ENCODE results near the gene EEF2K. TPM values are rescaled to one million over a fixed set of nuclear protein-coding genes. Genes with fewer than 3 reads are reported as not detected.

Gene EEF2K
- total RNA-seq, 2 donors from 2014 or later: 58.2 to 75.1 TPM

DNA sequence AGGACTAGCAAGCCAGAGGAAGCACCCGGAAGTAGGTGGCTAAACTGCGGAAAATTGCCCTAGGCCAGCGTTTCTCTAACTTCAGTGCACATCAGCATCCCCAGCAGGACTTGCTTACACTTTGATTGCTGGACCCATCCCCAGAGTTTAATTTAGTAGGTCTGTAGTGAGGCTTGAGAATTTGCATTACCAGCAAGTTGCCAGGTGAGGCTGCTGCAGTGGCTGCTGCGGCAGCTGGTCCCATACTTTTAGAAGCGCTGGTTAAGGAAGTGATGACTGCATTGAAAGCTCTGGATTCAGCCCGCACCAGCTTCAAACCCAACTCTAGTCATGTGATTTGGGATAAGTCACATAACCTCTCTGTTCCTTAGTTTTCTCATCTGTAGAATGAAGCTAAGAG is 4.2 kb downstream of the EEF2K start:
- H3K27me3 ChIP-seq (replicated peaks; ENCODE audit: insufficient read depth): no peaks in the 10 kb centered on the region
- no peaks in the 10 kb centered on the region for H3K36me3 ChIP-seq
- 74% methylated on average over 6 of the region's 6 CpGs for WGBS
- H3K27ac ChIP-seq: peak overlapping the region; percentile 90 to 91
- no peaks in the 10 kb centered on the region for H3K9me3 ChIP-seq
- intact Hi-C loops (cut with DNase I): loop anchor here (5.0 kb wide), 1 partner anchor 162 kb away; the partner anchor contains the start of gene CDR2
- no peak overlapping the region for H3K4me3 ChIP-seq
- TF ChIP-seq POLR2AphosphoS5 (IDR thresholded peaks at IDR 0.05) (no peak), POLR2A (IDR thresholded peaks at IDR 0.05) (no peak)
- TF ChIP-seq, protein P1, sequence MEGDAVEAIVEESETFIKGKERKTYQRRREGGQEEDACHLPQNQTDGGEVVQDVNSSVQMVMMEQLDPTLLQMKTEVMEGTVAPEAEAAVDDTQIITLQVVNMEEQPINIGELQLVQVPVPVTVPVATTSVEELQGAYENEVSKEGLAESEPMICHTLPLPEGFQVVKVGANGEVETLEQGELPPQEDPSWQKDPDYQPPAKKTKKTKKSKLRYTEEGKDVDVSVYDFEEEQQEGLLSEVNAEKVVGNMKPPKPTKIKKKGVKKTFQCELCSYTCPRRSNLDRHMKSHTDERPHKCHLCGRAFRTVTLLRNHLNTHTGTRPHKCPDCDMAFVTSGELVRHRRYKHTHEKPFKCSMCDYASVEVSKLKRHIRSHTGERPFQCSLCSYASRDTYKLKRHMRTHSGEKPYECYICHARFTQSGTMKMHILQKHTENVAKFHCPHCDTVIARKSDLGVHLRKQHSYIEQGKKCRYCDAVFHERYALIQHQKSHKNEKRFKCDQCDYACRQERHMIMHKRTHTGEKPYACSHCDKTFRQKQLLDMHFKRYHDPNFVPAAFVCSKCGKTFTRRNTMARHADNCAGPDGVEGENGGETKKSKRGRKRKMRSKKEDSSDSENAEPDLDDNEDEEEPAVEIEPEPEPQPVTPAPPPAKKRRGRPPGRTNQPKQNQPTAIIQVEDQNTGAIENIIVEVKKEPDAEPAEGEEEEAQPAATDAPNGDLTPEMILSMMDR (IDR thresholded peaks at IDR 0.05): no peak
- no peak for DNase-seq (ENCODE audit: low spot score)
- peaks cover 33% of the 10 kb centered on the region for H3K4me1 ChIP-seq (replicated peaks)

DNA sequence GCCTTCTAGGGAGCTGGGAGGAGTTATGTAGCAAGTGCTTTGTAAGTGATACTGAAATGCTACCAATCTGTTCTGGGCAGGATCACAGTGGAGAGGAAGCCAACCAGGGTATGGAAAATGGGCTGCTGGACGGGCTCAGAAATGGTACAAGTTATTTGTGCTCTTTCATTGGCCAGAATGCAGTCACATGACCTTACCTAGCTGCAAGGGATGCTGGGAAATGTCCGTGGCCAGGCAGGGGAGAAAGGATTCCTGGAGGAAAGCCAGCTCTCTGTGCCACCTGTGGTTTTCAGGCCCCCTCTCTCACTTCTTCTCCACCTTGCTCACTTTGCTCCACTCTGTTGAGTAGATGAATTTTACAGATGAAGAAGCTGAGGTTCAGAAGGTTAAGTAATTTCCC is 4.8 kb downstream of the EEF2K start:
- peak overlapping the region; percentile 90 to 91 for H3K27ac ChIP-seq
- H3K36me3 ChIP-seq: no peaks in the 10 kb centered on the region
- WGBS: 80% methylated on average over 2 of the region's 2 CpGs
- TF ChIP-seq, protein P1 (IDR thresholded peaks at IDR 0.05): no peak
- no peak for TF ChIP-seq POLR2AphosphoS5 (IDR thresholded peaks at IDR 0.05)
- no peak for TF ChIP-seq POLR2A (IDR thresholded peaks at IDR 0.05)
- no peaks in the 10 kb centered on the region for H3K9me3 ChIP-seq
- H3K4me1 ChIP-seq (replicated peaks): peaks cover 33% of the 10 kb centered on the region
- H3K4me3 ChIP-seq: no peak overlapping the region
- no peak for DNase-seq (ENCODE audit: low spot score)
- intact Hi-C loops (cut with DNase I): loop anchor here (5.0 kb wide), 1 partner anchor 161 kb away; the partner anchor contains the start of gene CDR2
- H3K27me3 ChIP-seq (replicated peaks; ENCODE audit: insufficient read depth): no peaks in the 10 kb centered on the region

DNA sequence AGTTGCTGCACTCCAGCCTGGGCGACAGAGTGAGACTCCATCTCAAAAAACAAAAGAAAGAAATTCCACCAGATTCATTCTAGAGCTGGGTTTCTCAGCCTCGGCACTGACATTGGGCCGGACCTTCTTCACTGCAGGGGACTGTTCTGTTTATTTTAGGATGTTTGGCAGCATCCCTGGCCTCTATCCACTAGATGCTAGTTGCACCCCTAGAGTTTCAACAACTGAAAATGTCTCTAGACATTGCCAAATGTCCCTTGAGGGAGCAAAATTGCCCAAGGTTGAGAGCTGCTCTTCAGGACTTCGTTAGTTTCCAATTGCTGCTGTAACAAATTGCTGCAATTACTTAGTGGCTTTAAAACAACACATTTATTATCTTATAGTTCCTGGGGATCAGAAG is 7.2 kb downstream of the EEF2K start:
- Histone ChIP-seq H3K27me3 (replicated peaks; ENCODE audit: insufficient read depth) (no peaks in the 10 kb centered on the region), H3K36me3 (no peaks in the 10 kb centered on the region), H3K9me3 (no peaks in the 10 kb centered on the region), H3K27ac (peak overlapping the region; percentile 90 to 91), H3K4me1 (replicated peaks) (peaks cover 33% of the 10 kb centered on the region), H3K4me3 (no peak overlapping the region)
- TF ChIP-seq, protein P1 (IDR thresholded peaks at IDR 0.05): no peak
- TF ChIP-seq POLR2A (IDR thresholded peaks at IDR 0.05) (no peak), POLR2AphosphoS5 (IDR thresholded peaks at IDR 0.05) (no peak)
- intact Hi-C loops (cut with DNase I): loop anchor here (5.0 kb wide), 1 partner anchor 159 kb away; the partner anchor contains the start of gene CDR2
- no peak for DNase-seq (ENCODE audit: low spot score)
- WGBS: 69% methylated on average over 4 of the region's 4 CpGs

DNA sequence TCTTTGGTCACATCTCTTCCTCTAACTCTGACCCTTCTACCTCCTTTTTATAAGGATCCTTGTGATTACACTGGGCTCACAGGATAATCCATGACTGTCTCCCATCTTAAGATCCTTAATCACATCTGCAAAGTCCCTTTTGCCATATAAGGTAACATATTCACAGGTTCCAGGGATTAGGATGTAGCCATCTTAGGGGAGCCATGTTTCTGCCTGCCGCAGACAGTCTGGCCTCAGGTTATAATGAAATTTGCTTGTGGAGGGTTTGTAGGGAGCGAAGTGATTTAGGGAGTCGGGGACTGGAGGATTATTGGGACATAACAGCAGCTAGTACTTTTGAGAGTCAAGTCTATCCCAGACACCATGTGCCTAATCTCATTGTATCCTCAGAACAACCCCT is 7.7 kb downstream of the EEF2K start:
- intact Hi-C loops (cut with DNase I): loop anchor here (5.0 kb wide), 1 partner anchor 158 kb away; the partner anchor contains the start of gene CDR2
- DNase-seq (ENCODE audit: low spot score): no peak
- WGBS: 95% methylated on average over 3 of the region's 3 CpGs
- H3K27me3 ChIP-seq (replicated peaks; ENCODE audit: insufficient read depth): no peaks in the 10 kb centered on the region
- H3K4me3 ChIP-seq: no peak overlapping the region
- H3K36me3 ChIP-seq: no peaks in the 10 kb centered on the region
- peak overlapping the region; percentile 90 to 91 for H3K27ac ChIP-seq
- TF ChIP-seq, protein P1 (IDR thresholded peaks at IDR 0.05): no peak
- TF ChIP-seq POLR2AphosphoS5 (IDR thresholded peaks at IDR 0.05) (no peak), POLR2A (IDR thresholded peaks at IDR 0.05) (no peak)
- peaks cover 33% of the 10 kb centered on the region for H3K4me1 ChIP-seq (replicated peaks)
- H3K9me3 ChIP-seq: no peaks in the 10 kb centered on the region

DNA sequence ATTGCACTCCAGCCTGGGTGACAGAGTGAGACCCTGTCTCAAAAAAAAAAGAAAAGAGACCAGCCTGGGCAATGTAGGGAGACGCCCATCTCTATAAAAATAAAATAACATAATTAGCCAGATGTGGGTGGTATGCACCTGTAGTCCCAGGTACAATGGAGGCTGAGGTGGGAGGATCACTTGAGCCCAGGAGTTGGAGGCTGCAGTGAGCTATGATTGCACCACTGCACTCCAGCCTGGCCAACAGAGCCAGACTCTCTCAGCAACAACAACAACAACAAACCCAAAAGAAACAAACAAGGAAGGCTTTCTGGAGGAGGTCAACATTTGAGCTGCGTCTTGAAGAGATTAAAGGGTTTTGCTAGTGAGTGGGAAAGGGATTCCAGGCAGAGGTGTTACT is 8.3 kb downstream of the EEF2K start:
- Histone ChIP-seq H3K27ac (peak overlapping the region; percentile 90 to 91), H3K4me3 (no peak overlapping the region), H3K36me3 (no peaks in the 10 kb centered on the region), H3K4me1 (replicated peaks) (peaks cover 31% of the 10 kb centered on the region), H3K9me3 (no peaks in the 10 kb centered on the region), H3K27me3 (replicated peaks; ENCODE audit: insufficient read depth) (no peaks in the 10 kb centered on the region)
- 92% methylated on average over 2 of the region's 2 CpGs for WGBS
- DNase-seq (ENCODE audit: low spot score): no peak
- intact Hi-C loops (cut with DNase I): loop anchor here (5.0 kb wide), 1 partner anchor 158 kb away; the partner anchor contains the start of gene CDR2
- no peak for TF ChIP-seq POLR2A (IDR thresholded peaks at IDR 0.05)
- TF ChIP-seq, protein P1 (IDR thresholded peaks at IDR 0.05): no peak
- TF ChIP-seq POLR2AphosphoS5 (IDR thresholded peaks at IDR 0.05): no peak

Measured in prostate gland (tissue), 2 donors.